ENCODE data around the gene MYO15A.

MYO15A gene

DNA sequence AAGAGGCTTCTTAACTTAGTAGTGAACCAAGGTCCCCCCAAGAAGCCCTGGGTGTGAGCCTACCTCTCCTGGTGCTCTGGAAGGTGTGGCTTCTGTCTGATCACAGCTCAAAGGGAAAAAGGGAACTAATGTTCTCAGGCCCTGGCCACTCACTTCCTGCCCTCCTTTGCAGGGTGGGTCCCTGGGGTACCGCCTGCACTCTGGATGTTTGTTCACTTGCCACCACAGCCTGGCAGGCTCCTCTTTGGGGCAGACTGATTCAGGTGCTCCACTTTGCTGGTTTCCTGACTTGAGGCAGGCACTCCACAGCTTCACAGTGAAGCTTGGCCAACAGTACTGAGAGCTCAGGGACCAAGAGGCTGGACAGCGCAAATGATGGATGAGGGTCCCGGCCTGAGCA lies 5.9 kb upstream of the MYO15A start:
- DNase-seq: no peak

DNA sequence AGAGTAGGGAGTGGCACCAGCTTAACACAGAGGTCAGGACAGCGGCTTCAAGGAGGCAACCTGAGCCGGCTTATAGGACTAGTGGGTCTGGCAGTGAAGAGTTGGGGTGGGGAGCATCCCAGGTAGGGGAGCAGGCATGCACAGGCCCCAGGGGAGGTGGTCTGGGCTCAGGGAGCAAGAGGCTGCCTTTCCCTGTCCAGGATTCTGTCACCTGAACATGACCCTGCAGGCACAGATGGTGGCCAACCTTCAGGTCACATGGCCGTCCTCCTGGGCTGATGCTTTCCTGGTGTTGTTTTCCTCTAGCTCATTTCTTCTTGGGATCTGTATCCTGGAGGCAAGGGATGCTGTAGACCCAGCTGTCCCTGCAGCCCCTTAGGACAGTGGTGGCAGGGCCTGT lies 3.5 kb upstream of the MYO15A start:
- no peak for DNase-seq

GRCh38 chr17:18105595-18105994 lies 3.0 kb upstream of the MYO15A start:
- DNase-seq: no peak

DNA sequence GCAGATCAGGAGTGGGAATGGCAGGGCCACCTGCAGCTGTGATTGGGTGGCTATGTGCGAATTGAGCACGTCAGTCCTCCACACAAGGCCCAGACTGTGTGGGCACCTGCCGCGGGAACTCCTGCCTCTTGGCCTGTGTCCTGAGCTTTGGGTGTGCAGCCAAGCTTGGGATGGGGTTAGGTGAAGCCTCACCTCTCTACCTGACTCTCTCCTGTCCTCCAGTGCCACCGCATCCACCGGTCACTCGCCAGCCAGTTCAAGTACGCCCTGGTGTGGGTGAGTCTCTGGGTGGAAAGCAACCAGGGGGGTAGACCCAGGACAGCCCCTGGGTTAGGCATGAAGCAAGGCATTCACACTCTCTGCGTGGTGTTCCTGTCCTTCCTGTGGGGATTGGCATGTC lies 2.3 kb upstream of the MYO15A start:
- no peak for DNase-seq

DNA sequence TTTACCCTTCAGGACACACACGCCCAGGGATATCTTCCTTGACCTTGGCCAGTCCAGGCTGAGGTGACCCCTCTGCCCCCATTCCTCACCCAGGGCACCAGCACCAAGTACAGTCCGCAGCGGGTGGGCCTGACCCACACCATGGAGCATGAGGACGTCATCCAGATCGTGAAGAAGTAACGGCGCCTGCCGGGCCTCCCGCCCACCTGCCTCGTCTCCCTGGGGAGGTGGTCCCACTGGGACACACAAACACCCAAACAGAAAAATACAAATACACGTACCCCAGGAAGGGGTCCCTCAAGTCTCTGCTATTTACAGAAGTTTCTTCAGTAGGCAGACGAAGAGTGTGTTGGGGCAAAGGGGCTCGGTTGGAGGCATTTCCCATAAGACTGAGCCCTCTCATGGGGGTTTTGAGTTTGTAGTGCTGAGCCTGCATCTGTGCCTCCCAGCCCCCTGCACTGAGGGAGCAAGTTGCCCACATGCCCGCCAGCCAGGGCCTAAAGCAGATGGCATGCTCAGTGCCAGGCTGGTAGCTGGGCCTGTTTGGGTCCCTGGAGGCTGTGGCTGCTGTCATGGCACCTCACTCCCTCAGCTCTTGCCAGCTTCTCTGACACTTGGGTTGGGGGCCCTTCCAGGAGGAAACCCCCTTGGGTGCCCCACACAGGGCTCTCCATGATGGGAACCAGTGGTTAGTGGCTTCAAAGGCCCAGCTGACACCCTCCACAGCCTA lies 1.3 kb upstream of the MYO15A start:
- DNase-seq: no peak

- DNase-seq: no peak
These were observed 585 bp upstream of the MYO15A start for GRCh38 chr17:18107971-18108370.

DNA sequence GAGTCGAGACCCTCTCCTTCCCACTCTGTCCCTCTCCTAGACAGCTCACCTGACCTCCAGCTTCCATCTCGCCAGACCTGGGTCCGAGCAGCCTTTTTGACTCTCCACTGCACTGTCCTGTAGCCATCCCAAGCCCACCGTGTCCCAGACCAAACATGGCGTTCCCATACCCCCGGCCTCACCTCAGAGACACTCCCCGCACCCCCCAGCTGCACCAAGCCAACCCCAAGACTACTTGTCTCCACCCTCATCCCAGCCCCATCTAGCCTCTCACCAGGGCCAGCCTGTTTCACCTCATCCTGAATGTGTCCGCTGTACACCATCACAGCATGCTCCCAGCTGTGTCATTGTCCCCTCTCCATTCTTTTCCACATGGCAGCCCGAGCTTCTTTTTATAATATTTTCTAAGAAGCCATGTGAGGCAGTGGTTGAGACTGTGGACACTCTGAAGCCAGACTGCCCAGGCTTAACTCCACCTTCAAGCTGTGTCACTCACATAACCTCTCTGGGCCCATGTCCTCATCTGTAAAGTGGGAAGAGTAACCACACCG lies 1.5 kb downstream of the MYO15A start:
- no peak for DNase-seq

GRCh38 chr17:18110636-18111145 lies 2.1 kb downstream of the MYO15A start:
- DNase-seq: no peak

DNA sequence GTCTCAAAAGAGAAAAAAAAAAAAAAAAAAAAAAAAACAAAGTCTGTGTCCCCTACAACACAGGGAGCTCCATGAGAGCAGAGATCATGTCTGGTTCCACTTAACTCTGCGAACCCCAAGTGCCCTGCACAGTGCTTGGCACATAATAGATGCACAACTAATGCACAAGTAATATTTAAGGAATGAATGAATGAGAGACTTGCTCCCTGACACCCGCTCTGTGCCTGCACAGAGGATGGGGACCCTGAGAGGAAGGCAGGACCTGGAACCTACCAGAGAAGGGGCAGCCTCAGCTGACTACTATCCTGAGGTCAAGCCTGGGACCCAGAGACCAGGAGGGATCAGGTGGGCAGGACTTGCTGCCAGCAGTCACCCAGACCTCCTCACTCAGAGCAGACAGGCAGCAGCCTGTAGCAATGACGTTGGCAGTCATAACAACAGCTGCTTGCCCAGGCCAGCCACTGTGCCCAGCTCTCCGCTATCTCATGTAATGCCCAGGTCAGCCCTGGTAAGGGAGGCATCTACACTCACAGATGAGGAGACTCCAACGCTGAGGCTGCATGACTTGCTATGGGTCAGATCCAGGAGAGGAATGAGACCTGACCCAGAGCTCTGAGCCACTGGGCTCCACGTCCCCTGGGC lies 2.9 kb downstream of the MYO15A start:
- no peak for DNase-seq

GRCh38 chr17:18115517-18115916 lies 7.0 kb downstream of the MYO15A start:
- DNase-seq: no peak

GRCh38 chr17:18116078-18116477 lies 7.5 kb downstream of the MYO15A start:
- DNase-seq: no peak

DNA sequence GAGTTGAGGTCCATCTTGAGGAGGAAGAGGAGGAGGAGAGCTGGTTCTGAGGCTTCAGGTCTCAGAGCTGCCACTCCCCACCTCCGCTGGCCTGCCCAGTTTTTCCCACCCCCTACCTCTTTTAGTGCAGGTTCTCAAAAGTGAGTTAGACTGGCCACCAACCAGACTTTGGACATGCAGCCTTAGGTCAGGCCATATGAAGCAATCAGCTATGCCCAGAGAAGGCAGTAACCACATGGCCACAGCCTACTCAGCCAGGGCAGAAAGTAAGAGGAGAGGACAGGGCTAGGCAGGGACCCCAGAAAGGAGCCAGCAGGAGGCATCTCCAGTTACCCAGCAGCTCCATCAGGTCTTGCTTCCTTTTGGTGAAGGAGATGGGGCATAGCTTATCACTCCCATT lies 9.0 kb downstream of the MYO15A start:
- no peak for DNase-seq

DNA sequence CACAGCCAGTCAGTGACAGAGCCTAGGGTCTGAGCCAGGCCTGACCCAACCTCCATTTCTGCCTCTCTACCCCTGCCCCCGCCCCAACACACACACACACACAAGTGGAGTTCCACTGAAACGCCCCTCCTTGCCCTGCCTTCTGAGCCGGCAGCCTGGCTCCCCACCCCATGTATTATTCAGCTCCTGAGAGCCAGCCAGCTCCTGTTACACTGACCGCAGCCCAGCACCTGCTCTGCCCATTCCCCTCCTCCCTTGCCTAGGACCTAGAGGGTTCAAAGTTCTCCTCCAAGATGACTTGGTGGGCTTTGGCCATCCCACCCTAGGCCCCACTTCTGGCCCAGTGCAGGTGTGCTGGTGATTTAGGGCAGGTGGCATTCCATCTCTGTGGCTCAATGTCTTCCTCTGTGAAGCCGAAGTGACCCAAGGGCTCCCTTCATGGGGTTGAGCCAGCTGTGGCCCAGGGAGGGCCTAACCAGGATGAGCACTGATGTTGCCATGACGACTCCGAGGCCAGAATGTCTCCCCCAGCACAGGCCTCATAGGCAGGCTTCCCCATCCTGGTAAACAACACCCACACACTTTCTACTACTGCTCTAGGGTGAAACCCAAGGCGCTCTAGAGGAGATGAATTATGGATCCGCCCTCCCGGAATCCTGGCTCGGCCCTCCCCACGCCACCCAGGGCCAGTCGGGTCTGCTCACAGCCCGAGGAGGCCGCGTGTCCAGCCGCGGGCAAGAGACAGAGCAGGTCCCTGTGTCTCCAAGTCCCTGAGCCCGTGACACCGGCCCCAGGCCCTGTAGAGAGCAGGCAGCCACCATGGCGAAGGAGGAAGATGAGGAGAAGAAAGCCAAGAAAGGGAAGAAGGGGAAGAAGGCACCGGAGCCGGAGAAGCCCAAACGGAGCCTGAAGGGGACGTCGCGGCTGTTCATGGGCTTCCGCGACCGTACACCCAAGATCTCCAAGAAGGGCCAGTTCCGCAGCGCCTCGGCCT lies 9.7 kb downstream of the MYO15A start:
- no peak for DNase-seq

GRCh38 chr17:18119166-18119745 lies 10.7 kb downstream of the MYO15A start:
- DNase-seq: no peak

DNA sequence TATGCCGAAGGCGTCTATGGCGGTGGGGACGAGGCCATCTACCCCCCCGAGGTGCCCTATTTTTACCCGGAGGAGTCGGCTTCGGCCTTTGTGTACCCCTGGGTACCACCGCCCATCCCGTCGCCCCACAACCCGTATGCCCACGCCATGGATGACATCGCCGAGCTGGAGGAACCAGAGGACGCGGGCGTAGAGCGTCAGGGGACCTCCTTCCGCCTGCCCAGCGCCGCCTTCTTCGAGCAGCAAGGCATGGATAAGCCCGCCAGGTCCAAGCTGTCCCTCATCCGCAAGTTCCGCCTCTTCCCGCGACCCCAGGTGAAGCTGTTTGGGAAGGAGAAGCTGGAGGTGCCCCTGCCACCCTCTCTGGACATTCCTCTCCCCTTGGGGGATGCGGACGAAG lies 11.4 kb downstream of the MYO15A start:
- no peak for DNase-seq

DNA sequence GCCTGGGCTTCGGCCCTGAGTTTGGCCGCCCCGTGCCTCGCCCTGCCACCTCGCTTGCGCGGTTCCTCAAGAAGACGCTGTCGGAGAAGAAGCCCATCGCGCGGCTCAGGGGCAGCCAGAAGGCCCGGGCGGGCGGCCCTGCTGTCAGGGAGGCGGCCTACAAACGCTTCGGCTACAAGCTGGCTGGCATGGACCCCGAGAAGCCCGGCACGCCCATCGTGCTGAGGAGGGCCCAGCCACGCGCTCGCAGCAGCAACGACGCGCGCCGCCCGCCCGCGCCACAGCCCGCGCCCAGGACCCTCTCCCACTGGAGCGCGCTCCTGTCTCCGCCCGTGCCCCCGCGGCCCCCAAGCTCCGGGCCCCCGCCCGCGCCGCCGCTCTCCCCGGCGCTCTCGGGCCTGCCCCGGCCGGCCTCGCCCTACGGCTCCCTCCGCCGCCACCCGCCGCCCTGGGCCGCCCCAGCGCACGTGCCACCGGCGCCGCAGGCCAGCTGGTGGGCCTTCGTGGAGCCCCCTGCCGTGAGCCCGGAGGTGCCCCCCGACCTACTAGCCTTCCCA lies 12.0 kb downstream of the MYO15A start:
- no peak for DNase-seq

- no peak for DNase-seq
These were observed 12.8 kb downstream of the MYO15A start for GRCh38 chr17:18121144-18121910.

GRCh38 chr17:18122990-18123753 lies 14.6 kb downstream of the MYO15A start:
- DNase-seq: no peak

DNA sequence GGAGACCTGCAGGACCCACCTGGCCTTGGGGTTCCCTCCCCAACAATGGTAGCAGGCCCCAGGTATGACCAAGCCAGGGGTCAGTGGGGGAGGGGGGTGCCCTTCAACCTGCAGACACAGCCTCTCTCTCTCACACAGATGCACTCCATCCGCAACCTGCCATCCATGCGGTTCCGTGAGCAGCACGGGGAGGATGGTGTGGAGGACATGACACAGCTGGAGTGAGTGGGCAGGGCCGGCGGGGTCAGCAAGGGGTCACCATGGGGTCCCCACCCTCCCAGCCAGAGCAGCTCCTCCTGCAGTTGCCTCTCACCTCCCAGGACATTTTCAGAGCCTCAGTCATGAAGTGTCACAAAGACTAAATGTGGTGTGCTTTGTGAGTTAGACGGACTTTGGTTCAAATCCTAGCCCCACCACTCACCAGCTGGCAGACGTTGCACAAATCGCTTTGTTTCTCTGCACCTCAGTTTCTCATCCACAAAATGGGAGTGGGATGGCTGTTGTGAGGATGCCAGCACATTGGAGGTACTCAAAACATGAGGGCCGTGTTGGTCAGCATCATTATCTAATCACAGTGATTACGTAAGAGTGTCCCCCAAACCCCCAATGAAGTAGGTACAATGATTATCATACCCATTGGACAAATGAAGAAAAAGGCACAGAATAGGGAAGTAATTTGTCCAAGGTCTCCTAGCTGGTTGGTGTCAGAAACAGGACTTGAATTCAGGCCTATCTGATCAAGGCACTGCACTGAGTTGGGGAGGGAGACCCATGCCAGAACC lies 16.0 kb downstream of the MYO15A start:
- DNase-seq: no peak

GRCh38 chr17:18129041-18129502 lies 20.5 kb downstream of the MYO15A start:
- DNase-seq: peak in 2 of 3 donors; percentile 7 to 25
